Measurements from ENCODE around the gene NRCAM. TPM values are rescaled to one million over a fixed set of nuclear protein-coding genes. Genes with fewer than 3 reads are reported as not detected.
A peak's percentile ranks its signal among the peaks of the same experiment; 100 is the strongest.
"Not testable (repeated sequence)": the region's sequence is repeated elsewhere in the genome, so short reads cannot be mapped to it uniquely, and the experiment has no call there.

NRCAM gene
- polyA plus RNA-seq, 4 donors = 13.7 to 26.6 (median 19.9) TPM

DNA sequence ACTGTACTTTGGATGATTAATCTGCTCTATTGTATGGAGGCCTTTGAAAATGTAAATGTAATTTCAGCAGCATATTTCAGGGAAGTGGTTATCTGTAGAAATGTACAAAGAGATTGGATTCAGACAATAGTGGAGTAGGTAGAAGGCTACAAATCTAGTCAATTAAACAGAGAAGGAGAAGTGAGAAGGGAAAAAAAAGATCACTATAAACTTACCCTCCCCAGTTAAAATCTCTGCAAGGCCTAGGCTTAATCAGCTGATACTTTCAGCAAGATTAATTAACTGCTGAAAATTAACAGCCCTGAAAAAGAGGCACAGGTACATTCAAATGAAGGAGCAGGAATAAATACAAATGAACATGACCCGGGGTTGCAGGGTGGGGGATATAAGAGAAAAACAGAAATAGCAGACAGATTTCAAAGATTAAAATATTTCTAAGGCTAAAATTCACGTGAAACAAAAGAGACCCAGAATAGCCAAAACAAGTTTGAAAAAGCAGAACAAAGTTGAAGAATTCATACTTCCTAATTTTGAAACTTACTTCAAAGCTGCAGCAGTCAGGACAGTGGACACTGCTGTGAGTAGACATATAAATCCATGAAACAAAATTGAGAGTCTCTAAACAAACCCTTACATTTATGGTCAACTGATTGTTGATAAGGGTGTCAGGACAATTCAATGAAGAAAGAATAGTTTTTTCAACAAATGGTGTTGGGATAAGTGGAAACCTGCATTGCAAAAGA is 96.0 kb downstream of the NRCAM start:
- DNase-seq (ENCODE audit: low read depth in 4 of 4, low spot score in 2 of 4) = no peak

DNA sequence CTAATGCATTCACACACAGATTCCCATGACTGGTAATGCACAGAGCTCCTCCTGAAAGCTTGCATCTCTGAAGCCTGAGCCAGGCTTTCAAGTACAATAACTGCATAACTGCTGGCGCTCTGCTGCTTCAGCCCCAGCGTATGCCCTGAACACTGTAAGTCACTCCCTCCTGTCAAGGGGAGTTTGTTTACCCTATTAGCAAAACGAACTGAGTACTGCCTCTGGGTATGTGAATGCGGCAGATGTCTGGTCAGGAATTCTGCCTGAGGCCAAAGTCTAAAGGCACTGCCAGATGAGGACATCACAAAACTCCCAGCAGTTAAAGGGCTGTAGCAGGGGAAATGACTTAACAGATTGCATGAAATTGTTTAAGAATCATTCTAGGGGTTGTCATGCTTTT is 97.7 kb downstream of the NRCAM start:
- peak in 2 of 4 donors; percentile 8 to 38 for DNase-seq (ENCODE audit: low read depth in 4 of 4, low spot score in 2 of 4)

DNA sequence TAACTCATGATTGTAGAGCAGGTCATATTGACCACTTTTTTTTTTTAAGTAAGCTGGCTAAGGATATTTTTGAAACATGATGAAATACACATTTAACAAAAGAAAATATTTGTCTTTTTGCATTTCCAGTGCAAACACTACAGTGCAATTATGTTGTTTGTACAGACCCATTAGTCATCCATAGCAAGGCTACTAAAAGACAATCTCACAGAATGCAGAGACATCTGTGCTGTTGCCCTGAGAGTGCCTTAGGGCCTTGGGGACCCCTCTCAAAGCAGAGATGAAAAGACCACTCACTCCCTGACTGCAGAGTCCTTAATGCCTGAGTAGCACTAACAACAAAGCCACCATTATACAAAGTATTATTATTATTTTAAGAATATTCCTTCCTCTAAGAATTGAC is 104.5 kb downstream of the NRCAM start:
- DNase-seq (ENCODE audit: low read depth in 4 of 4, low spot score in 2 of 4) = no peak

DNA sequence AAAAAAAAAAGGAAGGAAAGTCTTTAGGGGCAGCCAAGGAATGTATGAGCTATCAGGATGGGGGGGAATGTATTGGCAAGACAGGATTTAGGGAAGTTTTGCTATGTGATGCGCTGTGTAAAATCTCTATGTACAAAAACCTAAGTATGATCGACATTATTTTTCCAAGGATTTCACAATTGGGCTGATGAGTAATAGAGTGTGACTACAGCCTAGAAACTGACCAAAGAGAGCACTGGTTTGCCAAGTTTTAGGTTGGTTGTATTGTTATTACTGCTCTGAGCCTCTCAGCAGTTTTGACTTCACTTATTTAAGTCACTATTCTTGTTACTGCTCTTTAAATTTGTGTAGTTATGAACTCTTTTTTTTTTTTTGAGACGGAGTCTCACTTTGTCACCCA is 107.3 kb downstream of the NRCAM start:
- DNase-seq (ENCODE audit: low read depth in 4 of 4, low spot score in 2 of 4) = no peak

DNA sequence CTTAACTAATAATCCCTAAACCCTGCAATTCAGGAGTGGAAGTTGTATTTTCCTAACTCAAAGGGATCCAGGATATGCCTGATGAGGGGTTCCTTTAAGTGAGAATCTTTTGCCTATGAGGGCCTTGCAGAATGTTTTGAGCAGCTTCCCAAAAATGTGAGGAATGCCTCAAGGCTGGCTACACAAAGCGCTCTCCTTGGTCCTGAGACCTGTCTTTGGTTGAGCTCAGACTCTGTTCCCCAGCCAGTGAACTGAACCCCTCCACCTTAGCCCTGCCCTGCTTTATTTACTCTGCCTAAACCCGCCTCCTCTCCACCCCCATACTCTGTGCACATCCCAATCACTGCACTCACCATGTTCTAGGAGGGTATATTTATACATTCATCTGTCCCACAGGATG is 108.6 kb downstream of the NRCAM start:
- peak in 2 of 4 donors; percentile 24 to 43 for DNase-seq (ENCODE audit: low read depth in 4 of 4, low spot score in 2 of 4)

DNA sequence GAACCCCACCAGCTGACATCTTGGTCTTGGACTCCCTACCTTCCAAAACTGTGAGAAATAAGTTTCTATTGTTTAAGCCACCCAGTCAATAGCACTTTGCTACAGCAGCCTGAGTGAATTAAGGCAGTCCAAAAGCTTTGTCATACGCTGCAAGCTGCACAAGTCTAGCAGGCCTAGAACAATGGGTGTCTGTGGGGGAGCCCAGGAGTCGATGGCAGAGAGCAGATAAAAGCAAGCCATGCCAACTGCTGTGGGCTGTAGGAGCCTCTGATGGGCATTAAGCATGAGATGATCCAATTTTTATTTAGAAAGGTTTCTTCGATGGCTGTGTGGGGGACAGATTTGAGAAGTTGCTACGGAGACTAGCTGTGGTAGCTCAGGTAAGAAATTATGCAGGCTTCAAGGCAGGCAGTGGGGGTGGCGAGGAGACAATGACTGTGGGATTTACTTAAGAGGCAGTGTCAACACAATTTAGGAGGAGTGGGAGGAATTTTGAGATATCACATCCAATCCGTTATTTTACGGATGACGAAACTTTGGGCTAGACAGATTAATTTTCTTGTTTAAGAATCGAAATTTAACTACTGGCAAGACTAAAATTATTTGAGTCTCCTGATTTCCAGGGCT is 110.4 kb downstream of the NRCAM start:
- no peak for DNase-seq (ENCODE audit: low read depth in 4 of 4, low spot score in 2 of 4)

DNA sequence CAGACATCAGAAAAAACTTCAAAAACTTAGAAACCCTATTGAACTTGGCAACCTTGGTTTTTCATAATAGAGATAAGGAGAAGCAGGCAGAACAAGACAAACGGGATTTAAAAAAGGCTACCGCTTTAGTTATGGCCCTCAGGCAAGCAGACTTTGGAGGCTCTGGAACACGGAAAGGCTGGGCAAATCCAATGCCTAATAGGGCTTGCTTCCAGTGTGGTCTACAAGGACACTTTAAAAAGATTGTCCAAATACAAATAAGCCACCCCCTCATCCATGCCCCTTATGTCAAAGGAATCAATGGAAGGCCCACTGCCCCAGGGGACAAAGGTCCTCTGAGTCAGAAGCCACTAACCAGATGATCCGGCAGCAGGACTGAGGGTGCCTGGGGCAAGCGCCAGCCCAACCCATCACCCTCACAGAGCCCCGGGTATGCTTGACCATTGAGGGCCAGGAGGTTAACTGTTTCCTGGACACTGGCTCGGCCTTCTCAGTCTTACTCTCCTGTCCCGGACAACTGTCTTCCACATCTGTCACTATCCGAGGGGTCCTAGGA is 115.3 kb downstream of the NRCAM start:
- no peak for DNase-seq (ENCODE audit: low read depth in 4 of 4, low spot score in 2 of 4)

DNA sequence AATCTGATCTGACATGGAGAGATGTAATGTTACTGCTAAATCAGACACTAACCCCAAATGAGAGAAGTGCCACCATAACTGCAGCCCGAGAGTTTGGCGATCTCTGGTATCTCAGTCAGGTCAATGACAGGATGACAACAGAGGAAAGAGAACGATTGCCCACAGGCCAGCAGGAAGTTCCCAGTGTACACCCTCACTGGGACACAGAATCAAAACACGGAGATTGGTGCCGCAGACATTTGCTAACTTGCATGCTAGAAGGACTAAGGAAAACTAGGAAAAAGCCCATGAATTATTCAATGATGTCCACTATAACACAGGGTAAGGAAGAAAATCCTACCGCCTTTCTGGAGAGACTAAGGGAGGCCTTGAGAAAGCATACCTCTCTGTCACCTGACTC is 115.8 kb downstream of the NRCAM start:
- DNase-seq (ENCODE audit: low read depth in 4 of 4, low spot score in 2 of 4) = not testable (repeated sequence)

DNA sequence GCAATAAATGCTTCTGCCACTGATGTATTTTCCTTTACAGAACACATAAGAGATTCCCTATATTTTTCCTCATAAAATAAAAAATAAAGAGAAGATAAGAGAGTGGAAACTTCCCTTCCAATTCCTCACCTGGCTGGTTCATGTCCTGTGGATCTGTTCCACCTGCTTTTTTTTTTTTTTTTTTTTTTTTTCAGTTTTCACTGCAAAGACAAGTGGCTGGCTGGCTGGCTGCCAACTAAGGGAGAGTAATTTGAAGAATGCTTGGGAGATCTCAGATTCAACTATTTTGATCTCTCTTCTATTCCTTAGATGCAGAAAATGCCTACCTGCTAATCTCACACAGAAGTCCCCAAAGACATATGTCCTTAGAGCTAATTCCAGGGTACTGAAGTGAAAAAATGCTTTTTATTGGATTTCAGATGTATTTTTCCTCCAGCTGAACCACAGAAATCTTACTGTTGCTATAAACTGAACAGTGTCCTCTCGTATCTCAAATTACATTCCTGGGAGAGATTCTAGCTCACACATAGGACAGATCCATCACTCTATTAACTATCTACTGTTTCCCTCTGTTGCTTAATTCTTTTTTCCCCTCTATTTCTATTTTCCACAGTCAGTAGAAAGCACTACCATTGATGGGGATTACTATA is 120.8 kb downstream of the NRCAM start:
- DNase-seq (ENCODE audit: low read depth in 4 of 4, low spot score in 2 of 4) = peak in 2 of 4 donors; percentile 19 to 31

DNA sequence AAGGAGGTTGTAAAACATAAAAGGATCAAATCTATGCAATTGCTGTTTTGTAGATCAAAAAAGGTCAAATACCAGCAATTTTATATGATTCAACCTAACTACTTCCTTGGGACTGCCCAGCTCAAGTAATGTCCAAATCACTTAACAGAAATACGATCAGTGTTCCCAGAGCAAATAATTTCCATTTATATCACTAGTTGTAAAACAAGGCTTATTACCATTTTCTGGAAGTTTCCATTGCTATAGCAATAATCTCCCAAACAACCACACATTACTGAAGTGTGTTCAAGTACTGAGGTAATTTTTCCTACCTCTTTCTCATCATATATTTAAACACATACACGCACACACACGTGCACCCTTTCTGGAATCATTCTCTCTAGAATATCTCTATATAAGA is 123.3 kb downstream of the NRCAM start:
- DNase-seq (ENCODE audit: low read depth in 4 of 4, low spot score in 2 of 4) = no peak

DNA sequence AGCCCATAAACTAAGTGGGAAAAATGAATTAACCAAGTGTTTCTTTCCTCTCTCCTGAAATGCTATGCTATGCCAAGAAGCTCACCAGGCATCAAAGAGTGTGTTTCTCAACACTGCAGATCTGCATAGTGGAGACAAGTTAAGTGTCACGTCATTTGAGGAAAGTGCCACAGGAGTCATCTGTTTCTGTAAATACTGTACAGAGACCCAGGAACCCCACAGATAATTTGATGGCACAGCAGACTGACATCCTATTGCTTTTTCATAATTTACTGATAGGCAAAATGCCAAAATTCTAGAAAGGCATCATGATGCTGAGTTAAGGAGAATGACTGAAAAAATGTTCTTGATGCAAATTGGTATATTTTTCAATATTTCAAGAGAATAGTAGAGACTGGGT is 124.3 kb downstream of the NRCAM start:
- DNase-seq (ENCODE audit: low read depth in 4 of 4, low spot score in 2 of 4) = no peak

DNA sequence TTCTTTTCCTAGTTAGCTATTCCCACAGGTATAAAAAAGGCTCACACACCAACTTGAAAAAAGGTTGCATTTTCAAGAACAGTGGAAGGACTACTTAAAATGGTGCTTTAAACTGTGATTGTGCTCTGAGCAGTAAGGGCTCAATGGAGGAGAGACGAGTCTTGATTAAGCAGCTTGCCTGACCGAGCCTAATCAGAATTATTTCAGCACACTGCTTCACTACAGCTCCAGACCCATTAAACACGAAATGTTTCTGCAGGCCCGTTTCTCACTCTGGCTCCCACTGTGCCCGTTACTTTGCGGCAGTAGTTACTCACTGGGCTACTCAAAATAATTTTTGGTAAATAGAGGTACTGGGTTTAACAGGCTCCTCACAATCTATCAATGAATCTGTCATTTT is 126.0 kb downstream of the NRCAM start:
- DNase-seq (ENCODE audit: low read depth in 4 of 4, low spot score in 2 of 4) = no peak

DNA sequence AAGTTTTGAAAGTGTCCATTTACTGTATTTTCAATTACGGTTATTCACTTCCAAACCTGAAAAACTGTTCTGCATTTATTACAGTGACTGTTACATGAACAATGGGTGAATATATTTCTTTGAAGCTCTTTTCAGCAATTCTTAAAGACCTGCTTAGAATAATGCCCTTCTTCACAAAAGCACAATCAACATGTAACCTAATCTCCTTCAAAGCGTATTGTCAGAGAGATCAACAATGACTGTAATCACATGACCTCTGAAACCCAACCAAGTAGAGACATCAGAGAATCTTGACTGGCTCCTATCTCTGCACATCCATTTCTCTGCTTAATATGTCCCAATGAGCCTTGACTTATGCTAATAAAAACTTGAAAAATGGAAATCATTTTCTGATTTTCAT is 126.7 kb downstream of the NRCAM start:
- no peak for DNase-seq (ENCODE audit: low read depth in 4 of 4, low spot score in 2 of 4)

DNA sequence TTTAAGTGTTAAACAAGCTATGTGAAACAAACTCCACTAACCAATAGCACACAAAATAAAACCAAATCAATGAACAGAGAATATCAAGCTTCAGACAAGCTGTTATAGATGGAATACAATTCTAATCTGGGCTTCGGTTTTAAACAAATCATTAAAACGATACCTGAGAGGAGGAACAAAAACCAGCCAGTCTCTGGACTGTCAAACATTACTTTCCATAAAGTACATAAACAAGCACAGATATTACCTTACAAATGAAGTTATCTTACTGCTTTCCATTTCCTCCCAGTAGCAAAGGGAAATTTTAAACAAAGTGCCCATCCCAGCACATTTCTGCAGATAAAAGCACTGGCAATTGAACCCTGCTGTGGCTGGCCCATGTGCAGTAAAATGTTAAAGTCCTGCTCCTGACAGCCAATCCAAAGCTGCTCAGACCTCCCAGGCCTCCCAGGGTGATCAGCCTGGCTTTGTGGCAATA is 128.0 kb downstream of the NRCAM start:
- DNase-seq (ENCODE audit: low read depth in 4 of 4, low spot score in 2 of 4) = no peak

DNA sequence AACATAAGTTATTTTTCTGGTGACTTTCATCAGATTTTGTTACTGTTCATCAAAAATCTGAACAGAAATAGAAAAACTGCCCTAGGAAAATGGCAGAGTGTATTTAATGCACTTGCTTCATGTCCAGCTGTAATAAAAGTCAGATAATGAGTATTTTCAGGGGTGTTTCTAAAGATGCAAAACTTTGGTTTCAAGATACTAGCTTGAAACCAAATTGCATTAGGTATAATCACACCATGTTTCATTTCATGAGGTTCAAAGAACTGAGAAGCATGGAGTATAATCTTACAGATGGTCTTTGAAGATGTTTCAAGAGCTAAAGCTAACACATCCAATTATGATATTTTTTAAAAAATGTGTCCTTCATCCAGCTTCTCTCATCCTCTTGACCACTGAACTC is 128.9 kb downstream of the NRCAM start:
- no peak for DNase-seq (ENCODE audit: low read depth in 4 of 4, low spot score in 2 of 4)

DNA sequence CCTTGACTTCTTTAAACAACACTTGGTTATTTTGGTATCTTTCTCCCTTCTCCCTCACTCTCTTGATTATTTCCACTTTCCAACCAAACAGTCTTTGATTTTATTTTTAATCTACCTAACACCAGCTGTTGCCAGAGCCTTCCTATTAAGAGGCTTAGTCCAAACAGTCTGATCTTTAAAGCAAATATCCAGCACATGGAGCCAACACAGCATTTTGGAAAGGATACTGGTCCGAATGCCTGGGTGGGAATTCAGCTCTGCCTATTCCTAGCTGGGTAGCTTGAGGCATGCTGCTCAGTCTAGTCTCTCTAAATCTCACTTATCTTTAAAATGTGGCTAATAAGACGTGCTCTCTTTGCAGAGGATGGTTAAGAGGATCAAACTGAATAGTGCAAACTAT is 129.3 kb downstream of the NRCAM start:
- DNase-seq (ENCODE audit: low read depth in 4 of 4, low spot score in 2 of 4) = no peak

DNA sequence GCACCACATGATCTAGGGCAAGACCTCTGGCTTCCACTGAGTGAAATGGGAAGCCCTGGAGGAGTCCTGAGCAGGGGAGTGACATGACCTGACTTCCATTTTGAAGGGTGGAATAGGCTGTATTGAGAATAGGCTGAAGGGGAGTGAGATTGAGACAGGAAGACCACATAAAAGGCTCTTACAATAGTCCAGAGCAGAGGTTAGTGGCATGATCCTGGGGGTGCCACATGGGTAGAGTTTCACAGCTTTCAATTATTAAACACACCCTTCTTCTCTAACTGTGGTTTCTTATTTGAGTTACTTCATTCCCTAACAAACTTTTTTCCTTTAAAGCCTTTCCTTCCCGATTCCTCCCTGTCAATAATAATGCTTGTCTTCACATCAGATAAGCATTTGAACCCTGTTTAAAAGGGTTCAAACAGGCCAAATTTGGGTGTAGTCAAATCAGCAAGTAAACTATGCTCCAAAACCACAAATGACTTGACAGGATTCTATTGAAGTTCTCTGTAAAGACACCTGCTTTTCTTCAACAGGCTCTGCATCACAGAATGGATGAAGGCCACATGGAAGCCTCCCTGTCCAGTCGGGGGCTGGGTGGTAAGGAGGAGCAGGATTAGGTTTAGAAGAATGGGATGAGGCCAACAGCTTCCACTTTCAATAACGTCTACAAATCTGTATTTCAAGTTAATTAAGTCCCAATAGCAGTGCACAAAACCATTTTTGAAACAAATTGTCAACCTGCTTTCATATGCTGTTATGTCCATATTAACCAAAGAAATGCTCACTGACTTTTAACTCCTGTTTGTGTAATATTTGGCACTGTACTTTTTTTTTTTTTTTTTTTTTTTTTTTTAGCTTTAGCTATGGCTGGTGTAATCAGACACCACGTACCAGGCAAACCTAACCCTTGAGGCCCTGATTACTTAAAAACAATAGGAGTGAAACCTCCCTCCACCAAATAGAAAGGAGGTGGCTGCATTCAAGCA is 131.9 kb downstream of the NRCAM start:
- no peak for DNase-seq (ENCODE audit: low read depth in 4 of 4, low spot score in 2 of 4)

DNA sequence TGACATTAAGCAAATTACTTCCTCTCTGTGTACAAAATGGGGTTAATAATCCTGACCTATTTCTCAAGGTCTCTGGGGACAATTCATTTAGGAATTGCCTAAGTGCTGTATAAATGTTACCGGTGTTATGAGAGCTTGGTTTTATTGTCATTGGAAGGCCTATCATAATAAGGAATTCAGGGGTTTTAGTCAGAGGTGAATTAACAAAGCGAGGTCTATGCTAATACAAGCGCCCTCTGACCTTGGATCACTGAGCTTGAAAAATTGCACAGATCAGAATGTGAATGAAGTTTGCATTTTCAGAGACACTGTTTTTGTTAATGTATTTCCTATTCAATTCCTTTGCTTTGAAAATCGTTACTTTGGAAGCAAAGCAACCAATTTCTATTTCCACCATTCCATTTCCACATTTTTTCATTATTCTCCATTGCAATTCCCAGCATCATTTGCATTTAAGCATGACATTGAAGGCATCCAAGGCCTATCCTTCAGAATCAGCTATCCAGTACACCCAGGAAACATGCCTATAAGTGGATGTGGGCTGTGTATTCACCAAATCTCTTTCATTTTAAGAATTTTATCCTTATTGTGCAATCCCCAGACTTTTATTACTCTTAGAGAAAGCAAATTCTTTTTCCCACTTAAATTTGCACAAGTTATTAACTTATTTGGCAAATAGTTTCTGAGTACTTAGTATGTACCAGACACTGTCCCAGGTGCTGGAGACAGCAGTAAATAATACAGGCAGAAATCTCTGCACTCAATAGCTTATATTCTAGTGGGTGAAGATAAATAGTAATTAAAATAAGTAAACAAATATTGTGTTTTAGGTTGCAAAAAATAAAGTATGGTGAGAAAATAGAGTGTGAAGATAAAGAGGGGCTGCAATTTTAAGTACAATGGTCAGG is 133.1 kb downstream of the NRCAM start:
- DNase-seq (ENCODE audit: low read depth in 4 of 4, low spot score in 2 of 4) = no peak

DNA sequence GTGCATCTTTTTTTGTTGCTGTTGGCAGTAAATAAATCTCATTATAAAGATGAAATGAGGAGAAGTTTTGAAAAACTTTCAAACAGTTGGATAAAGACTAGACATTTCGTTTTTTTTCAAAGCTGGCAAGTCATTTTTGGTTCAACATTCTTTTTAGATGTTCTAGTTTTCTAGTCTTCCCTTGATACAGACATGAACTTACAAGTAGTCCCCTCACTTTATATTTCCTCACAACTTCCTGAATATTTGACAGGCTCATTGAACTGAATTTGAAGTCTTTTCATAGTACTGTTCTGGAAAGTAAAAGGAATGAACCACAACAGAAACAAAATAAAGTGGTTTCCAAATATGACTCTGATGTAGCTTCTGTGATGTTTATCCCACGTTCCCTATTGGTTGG is 134.2 kb downstream of the NRCAM start:
- DNase-seq (ENCODE audit: low read depth in 4 of 4, low spot score in 2 of 4) = no peak

Data from left renal cortex interstitium (tissue), 4 donors.